ENCODE results near the gene PDRG1. TPM values are rescaled to one million over a fixed set of nuclear protein-coding genes. Genes with fewer than 3 reads are reported as not detected.

PDRG1 gene
- total and polyA plus RNA-seq, 8 donors, result 3.6 to 12.0 (median 5.6) TPM

DNA sequence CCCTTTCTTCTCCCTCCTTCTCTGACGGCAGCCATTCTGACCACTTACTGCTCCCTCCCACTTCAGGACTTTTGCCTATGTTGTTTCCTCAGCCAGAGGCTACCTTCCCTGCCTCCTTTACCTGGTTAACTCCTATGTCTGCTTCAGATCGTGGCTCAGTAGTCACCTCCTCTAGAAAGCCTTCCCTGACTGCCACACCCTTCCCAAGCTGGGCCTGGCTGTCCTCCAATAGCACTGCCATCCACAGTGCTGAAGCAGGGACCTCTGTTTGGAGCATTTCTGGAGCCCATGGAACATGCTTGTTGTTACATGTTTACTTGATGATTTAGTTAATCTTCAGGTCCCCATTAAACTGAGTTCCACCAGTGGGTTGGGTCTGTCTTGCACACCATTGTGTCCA is 29.9 kb upstream of the PDRG1 start:
- Histone ChIP-seq H3K27me3 (no peaks in the 10 kb centered on the region), H3K36me3 (no peaks in the 10 kb centered on the region), H3K9me3 (no peaks in the 10 kb centered on the region), H3K27ac (no peak overlapping the region), H3K4me1 (no peaks in the 10 kb centered on the region), H3K4me3 (no peak overlapping the region)
- WGBS, 2 donors, result 56 to 63% methylated on average over 2 of the region's 2 CpGs
- DNase-seq (no peak), ATAC-seq (no peak), FAIRE-seq (no peak)
- intact Hi-C loops (cut with DNase I), result no loop called here
- TF ChIP-seq, protein P1, sequence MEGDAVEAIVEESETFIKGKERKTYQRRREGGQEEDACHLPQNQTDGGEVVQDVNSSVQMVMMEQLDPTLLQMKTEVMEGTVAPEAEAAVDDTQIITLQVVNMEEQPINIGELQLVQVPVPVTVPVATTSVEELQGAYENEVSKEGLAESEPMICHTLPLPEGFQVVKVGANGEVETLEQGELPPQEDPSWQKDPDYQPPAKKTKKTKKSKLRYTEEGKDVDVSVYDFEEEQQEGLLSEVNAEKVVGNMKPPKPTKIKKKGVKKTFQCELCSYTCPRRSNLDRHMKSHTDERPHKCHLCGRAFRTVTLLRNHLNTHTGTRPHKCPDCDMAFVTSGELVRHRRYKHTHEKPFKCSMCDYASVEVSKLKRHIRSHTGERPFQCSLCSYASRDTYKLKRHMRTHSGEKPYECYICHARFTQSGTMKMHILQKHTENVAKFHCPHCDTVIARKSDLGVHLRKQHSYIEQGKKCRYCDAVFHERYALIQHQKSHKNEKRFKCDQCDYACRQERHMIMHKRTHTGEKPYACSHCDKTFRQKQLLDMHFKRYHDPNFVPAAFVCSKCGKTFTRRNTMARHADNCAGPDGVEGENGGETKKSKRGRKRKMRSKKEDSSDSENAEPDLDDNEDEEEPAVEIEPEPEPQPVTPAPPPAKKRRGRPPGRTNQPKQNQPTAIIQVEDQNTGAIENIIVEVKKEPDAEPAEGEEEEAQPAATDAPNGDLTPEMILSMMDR (IDR thresholded peaks at IDR 0.05), result no peak

GRCh38 chr20:31979713-31980426 is 28.0 kb upstream of the PDRG1 start:
- intact Hi-C loops (cut with DNase I), result no loop called here
- ATAC-seq (no peak), DNase-seq (no peak), FAIRE-seq (no peak)
- H3K4me1 ChIP-seq, result no peaks in the 10 kb centered on the region
- 49 to 52% methylated on average over 6 of the region's 6 CpGs for WGBS, 2 donors
- no peak overlapping the region for H3K27ac ChIP-seq
- no peak overlapping the region for H3K4me3 ChIP-seq
- TF ChIP-seq, protein P1 (IDR thresholded peaks at IDR 0.05), result no peak
- H3K36me3 ChIP-seq, result no peaks in the 10 kb centered on the region
- H3K9me3 ChIP-seq, result no peaks in the 10 kb centered on the region
- H3K27me3 ChIP-seq, result no peaks in the 10 kb centered on the region

DNA sequence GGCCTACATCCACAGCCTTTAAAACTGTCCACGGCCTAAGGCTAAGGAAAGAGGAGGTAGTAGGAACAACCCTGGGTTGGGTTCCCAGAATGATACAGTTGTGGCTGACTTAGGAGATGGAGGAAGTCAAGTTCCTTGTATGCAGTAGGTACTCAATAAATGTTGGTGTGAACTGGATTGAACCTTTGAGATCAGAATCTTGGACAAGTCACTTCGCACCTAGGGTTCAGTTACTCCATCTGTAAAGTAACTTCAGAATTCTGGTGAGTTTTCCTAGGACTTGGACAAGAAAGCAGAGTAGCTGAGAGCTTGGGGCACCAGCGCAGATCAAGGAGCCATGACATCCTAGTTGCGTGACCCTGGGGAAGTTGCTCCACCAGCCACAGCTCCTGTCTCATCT is 25.2 kb upstream of the PDRG1 start:
- intact Hi-C loops (cut with DNase I), result no loop called here
- no peak overlapping the region for H3K27ac ChIP-seq
- H3K4me1 ChIP-seq, result no peaks in the 10 kb centered on the region
- ATAC-seq, result no peak
- DNase-seq, result no peak
- H3K27me3 ChIP-seq, result no peaks in the 10 kb centered on the region
- no peaks in the 10 kb centered on the region for H3K9me3 ChIP-seq
- H3K36me3 ChIP-seq, result no peaks in the 10 kb centered on the region
- FAIRE-seq, result no peak
- no peak overlapping the region for H3K4me3 ChIP-seq
- TF ChIP-seq, protein P1 (IDR thresholded peaks at IDR 0.05), result no peak
- 78 to 88% methylated on average over 4 of the region's 4 CpGs for WGBS, 2 donors

DNA sequence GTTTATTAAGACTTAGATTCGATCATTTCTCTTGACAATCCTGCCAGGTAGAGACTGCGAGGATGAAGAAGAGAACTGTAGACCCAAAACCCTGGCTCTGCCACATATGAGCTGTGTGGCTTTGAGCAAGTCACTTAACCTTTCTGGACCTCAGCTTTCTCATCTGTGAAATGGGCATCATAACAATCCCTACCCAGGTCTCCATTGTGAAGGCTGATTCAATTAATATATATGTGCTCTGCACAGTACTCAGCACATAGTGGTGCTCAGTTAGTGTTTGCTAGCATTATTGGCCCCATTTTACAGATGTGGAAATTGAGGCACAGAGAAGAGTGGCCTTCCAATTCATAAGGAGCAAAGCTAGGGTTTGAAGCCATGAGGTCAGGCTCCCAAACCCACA is 24.0 kb upstream of the PDRG1 start:
- TF ChIP-seq, protein P1 (IDR thresholded peaks at IDR 0.05), result no peak
- FAIRE-seq (no peak), DNase-seq (no peak), ATAC-seq (no peak)
- H3K4me3 ChIP-seq, result no peak overlapping the region
- H3K36me3 ChIP-seq, result no peaks in the 10 kb centered on the region
- no peak overlapping the region for H3K27ac ChIP-seq
- H3K27me3 ChIP-seq, result no peaks in the 10 kb centered on the region
- H3K9me3 ChIP-seq, result no peaks in the 10 kb centered on the region
- H3K4me1 ChIP-seq, result no peaks in the 10 kb centered on the region
- WGBS, 2 donors, result 52 to 75% methylated on average over 2 of the region's 2 CpGs
- intact Hi-C loops (cut with DNase I), result no loop called here

GRCh38 chr20:31974951-31975487 is 23.2 kb upstream of the PDRG1 start:
- no peaks in the 10 kb centered on the region for H3K4me1 ChIP-seq
- ATAC-seq, result no peak
- intact Hi-C loops (cut with DNase I), result no loop called here
- WGBS, 2 donors, result 17 to 26% methylated on average over 9 to 10 of the region's 10 CpGs
- H3K36me3 ChIP-seq, result no peaks in the 10 kb centered on the region
- FAIRE-seq, result no peak
- no peak for DNase-seq
- TF ChIP-seq, protein P1 (IDR thresholded peaks at IDR 0.05), result no peak
- no peak overlapping the region for H3K4me3 ChIP-seq
- no peaks in the 10 kb centered on the region for H3K27me3 ChIP-seq
- H3K9me3 ChIP-seq, result no peaks in the 10 kb centered on the region
- no peak overlapping the region for H3K27ac ChIP-seq

Data from pancreas (tissue), 10 donors.